ENCODE results near the gene CFAP299. TPM values are rescaled to one million over a fixed set of nuclear protein-coding genes. Genes with fewer than 3 reads are reported as not detected.

CFAP299 gene
- total and polyA plus RNA-seq, 4 donors, result 2.8 to 30.2 (median 6.6) TPM

DNA sequence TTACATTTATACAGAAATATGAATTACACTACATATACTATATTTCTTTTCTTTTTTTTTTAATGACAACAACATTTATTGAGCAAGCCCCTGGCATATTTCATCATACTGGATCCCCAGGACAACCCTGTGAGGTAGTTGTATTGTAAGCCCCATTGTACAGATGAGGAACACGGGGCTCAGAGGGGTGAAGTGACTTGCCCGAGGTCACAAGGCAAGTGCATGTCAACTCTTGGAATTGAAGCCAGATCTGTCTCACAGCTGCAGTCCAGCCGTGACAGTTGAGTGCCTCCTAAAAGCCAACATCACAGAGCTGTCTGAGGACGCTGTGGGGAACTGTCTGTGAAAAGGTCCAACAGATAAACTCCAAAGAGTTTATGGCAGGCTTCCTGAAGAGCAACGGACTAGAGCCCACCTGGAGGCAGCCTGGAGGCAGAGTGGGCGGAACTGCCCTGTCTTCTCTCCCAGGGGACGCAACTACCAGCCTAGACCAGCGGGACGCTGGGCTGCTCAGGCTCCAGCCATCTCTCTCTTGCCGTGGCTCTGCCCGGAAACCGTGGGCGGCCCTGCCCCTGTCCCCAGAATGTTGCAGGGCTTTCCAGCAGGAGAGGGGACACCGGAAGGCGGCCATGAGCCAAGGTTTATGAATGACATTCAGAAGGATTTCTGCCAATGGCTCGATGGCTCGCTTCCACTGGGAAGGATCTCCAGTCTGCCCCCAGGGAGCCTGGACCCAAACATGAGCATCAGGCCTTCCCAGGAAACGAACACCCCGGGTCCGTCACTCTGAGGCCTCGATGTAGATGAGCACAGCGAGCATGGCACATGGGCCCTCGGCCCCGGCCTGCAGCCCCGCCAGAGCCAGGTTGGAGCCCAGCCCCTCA is 50.1 kb downstream of the CFAP299 start:
- no peak for ATAC-seq (ENCODE audit: insufficient read depth, low FRiP score)
- Histone ChIP-seq H3K27ac (ENCODE audit: low read depth in 1 of 2, low read length in 1 of 2) (no peak overlapping the region), H3K27me3 (ENCODE audit: control insufficient read depth in 3 of 3, insufficient read depth in 3 of 3, low read length in 2 of 3) (no peaks in the 10 kb centered on the region), H3K4me3 (no peak overlapping the region), H3K9me3 (ENCODE audit: control insufficient read depth in 4 of 4, insufficient read depth in 3 of 4, low read length in 3 of 4) (peaks cover 0 to 4% (median 0%) of the 10 kb centered on the region in 4 donors), H3K36me3 (ENCODE audit: control insufficient read depth in 4 of 4, insufficient read depth in 4 of 4, low read length in 4 of 4) (no peaks in the 10 kb centered on the region), H3K9ac (ENCODE audit: insufficient read depth in 1 of 2, low read length in 2 of 2) (no peak overlapping the region), H3K4me1 (ENCODE audit: control insufficient read depth in 5 of 5, insufficient read depth in 5 of 5, low read length in 5 of 5) (no peaks in the 10 kb centered on the region)
- 93 to 97% methylated on average over 25 of the region's 25 CpGs for WGBS, 2 donors
- TF ChIP-seq, protein P1, sequence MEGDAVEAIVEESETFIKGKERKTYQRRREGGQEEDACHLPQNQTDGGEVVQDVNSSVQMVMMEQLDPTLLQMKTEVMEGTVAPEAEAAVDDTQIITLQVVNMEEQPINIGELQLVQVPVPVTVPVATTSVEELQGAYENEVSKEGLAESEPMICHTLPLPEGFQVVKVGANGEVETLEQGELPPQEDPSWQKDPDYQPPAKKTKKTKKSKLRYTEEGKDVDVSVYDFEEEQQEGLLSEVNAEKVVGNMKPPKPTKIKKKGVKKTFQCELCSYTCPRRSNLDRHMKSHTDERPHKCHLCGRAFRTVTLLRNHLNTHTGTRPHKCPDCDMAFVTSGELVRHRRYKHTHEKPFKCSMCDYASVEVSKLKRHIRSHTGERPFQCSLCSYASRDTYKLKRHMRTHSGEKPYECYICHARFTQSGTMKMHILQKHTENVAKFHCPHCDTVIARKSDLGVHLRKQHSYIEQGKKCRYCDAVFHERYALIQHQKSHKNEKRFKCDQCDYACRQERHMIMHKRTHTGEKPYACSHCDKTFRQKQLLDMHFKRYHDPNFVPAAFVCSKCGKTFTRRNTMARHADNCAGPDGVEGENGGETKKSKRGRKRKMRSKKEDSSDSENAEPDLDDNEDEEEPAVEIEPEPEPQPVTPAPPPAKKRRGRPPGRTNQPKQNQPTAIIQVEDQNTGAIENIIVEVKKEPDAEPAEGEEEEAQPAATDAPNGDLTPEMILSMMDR (IDR thresholded peaks at IDR 0.05; ENCODE audit: control extremely low read depth, extremely low read depth), result no peak
- DNase-seq, result no peak

DNA sequence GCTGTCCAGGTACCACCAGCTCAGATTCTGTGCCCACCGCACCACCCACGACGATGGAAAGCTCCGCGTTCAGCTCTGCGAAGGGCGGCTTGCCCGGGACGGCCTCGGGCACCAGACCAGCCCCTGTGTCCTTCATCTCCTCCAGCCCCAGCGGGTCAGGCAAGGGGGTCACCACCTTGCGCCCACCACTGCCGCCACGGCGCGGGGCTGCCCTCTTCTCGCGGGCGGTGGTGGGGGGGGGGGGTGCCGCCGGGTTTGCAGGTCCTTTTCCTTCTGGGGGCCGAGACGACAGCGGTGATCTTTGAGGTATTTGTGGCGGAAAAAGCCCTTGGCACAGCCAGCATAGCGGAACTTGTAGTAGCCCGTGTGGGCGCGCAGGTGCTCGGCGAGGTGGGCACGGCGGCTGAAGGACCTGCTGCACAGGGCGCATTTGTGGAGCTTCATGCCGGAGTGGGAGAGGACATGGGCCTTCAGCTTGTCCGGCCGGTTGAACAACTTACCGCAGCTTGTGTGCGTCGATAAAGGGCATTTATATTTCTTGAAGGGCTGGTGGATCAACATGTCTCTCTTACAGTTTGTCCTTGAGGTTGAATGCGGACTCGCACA is 50.9 kb downstream of the CFAP299 start:
- no peak overlapping the region for H3K9ac ChIP-seq (ENCODE audit: insufficient read depth in 1 of 2, low read length in 2 of 2)
- no peaks in the 10 kb centered on the region for H3K27me3 ChIP-seq (ENCODE audit: control insufficient read depth in 3 of 3, insufficient read depth in 3 of 3, low read length in 2 of 3)
- no peak for DNase-seq
- no peaks in the 10 kb centered on the region for H3K4me1 ChIP-seq (ENCODE audit: control insufficient read depth in 5 of 5, insufficient read depth in 5 of 5, low read length in 5 of 5)
- no peaks in the 10 kb centered on the region for H3K36me3 ChIP-seq (ENCODE audit: control insufficient read depth in 4 of 4, insufficient read depth in 4 of 4, low read length in 4 of 4)
- WGBS, 2 donors, result 97 to 98% methylated on average over 42 of the region's 42 CpGs
- ATAC-seq (ENCODE audit: insufficient read depth, low FRiP score), result no peak
- peaks cover 0 to 4% (median 0%) of the 10 kb centered on the region in 4 donors for H3K9me3 ChIP-seq (ENCODE audit: control insufficient read depth in 4 of 4, insufficient read depth in 3 of 4, low read length in 3 of 4)
- H3K4me3 ChIP-seq, result no peak overlapping the region
- TF ChIP-seq, protein P1 (IDR thresholded peaks at IDR 0.05; ENCODE audit: control extremely low read depth, extremely low read depth), result no peak
- H3K27ac ChIP-seq (ENCODE audit: low read depth in 1 of 2, low read length in 1 of 2), result no peak overlapping the region

DNA sequence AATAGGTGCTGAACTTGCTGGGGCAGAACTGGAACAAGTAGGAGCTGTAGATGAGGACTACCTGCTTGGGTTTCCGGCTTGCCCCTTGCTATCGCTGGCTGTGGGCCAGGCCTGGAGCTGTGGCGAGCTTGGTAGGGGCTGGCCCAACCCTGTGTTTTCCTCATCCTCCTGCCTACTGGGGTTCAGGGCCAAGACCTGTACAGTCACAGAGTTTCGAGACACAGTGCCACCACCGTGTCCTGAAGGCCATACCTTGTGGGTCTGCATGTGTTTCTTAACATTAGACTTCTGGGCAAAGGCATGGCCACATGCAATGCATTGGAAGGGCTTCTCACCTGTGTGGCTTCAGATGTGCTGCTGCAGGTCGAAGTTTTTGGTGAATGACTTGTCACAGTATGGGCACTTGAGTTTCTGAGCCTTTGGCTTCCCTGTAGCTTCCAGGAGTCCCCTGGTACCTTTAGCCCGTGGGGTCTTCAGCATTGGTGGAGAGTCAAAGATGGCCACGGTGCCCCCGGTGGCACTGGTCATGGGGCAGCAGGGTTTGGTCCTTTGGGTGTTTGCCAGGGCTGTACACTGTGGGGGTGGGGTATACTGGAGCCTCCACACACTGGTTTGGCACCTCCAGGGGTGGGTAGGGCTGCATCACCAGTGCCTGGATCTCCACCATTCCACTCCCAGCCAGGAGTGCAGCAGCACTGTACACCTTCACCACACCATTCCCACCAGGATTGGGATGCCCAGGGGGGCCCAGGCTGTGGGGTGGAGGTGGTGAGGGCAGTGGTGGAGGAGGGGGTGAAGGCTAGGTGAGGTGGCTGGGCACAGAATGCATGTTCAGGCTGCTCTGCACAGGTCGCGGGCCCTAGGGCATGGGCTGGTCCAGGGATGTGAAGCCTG is 52.1 kb downstream of the CFAP299 start:
- H3K4me1 ChIP-seq (ENCODE audit: control insufficient read depth in 5 of 5, insufficient read depth in 5 of 5, low read length in 5 of 5), result no peaks in the 10 kb centered on the region
- DNase-seq (no peak), ATAC-seq (ENCODE audit: insufficient read depth, low FRiP score) (no peak)
- no peak overlapping the region for H3K4me3 ChIP-seq
- H3K36me3 ChIP-seq (ENCODE audit: control insufficient read depth in 4 of 4, insufficient read depth in 4 of 4, low read length in 4 of 4), result no peaks in the 10 kb centered on the region
- no peak overlapping the region for H3K9ac ChIP-seq (ENCODE audit: insufficient read depth in 1 of 2, low read length in 2 of 2)
- H3K9me3 ChIP-seq (ENCODE audit: control insufficient read depth in 4 of 4, insufficient read depth in 3 of 4, low read length in 3 of 4), result peaks cover 0 to 4% (median 0%) of the 10 kb centered on the region in 4 donors
- H3K27ac ChIP-seq (ENCODE audit: low read depth in 1 of 2, low read length in 1 of 2), result no peak overlapping the region
- TF ChIP-seq, protein P1 (IDR thresholded peaks at IDR 0.05; ENCODE audit: control extremely low read depth, extremely low read depth), result no peak
- WGBS, 2 donors, result 91 to 94% methylated on average over 11 of the region's 11 CpGs
- no peaks in the 10 kb centered on the region for H3K27me3 ChIP-seq (ENCODE audit: control insufficient read depth in 3 of 3, insufficient read depth in 3 of 3, low read length in 2 of 3)

Data from lung (tissue), 12 donors.